GM21529 (cell line): Measurements from ENCODE around the gene BNC2.
"Not testable (repeated sequence)": the region's sequence is repeated elsewhere in the genome, so short reads cannot be mapped to it uniquely, and the experiment has no call there.

Experiments used
- ATAC-seq: cut with Tn5 transposase; IDR thresholded peaks from one replicate; pipeline ENCODE4 v1.9.1; 2021; ENCODE audit not compliant: unreplicated experiment

BNC2 gene

GRCh38 chr9:16461851-16462250 is 408.6 kb downstream of the BNC2 start:
- ATAC-seq = no peak

- no peak for ATAC-seq
These were observed 409.2 kb downstream of the BNC2 start for GRCh38 chr9:16461137-16461840.

GRCh38 chr9:16460696-16461095 is 409.8 kb downstream of the BNC2 start:
- no peak for ATAC-seq

DNA sequence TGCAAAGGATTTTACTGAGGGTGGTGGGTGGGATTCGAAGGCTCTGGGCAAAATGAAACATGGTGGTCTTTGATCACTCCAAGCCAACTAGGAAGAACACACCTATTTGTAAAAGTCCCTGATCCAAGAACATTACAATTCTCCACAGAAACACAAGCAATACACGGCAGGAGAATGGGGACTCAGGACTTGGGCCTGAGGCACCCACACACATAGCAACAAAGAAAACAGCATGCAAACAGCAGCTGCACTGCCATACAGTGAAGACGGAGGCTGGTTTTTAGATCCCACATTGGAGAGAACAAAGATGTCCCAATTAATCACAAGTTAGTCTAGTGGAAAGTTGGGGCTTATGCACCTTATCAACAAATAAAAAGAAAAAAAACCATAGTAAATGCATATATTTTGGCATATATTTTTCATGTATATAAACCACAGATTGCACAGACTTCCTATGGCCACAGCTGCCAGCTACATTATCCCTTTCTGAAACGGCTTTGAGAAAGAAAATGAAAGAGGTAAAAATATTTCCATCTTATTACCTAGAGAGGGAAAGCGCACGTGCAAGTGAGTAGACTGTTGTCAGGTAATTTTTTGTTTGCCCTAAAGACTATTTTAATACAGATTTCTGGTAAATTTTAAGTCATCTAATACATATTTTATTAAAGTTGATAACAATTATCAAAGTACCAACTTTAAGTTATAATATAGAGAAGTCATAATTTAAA is 410.9 kb downstream of the BNC2 start:
- ATAC-seq = no peak

- no peak for ATAC-seq
These were observed 411.6 kb downstream of the BNC2 start for GRCh38 chr9:16458696-16459420.

DNA sequence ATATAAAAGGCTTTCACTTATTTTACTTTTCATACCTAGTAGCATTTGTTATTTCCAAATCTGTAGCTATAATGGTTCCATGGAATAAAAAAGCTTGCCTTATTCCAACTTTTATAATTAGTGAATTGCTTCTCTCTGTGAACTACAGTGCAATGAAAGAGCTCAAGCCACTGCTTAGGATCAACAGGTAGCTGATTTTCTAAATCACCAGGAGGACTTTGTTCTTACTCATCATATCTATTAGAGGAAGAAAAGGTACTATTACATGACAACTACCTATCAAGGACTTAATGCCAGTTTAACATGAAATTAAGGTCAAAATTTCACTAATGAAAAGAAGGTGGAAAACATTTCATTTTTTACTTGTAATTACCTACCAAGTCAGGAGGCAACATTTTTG is 414.6 kb downstream of the BNC2 start:
- no peak for ATAC-seq

- ATAC-seq = no peak
These were observed 417.1 kb downstream of the BNC2 start for GRCh38 chr9:16453390-16453789.

DNA sequence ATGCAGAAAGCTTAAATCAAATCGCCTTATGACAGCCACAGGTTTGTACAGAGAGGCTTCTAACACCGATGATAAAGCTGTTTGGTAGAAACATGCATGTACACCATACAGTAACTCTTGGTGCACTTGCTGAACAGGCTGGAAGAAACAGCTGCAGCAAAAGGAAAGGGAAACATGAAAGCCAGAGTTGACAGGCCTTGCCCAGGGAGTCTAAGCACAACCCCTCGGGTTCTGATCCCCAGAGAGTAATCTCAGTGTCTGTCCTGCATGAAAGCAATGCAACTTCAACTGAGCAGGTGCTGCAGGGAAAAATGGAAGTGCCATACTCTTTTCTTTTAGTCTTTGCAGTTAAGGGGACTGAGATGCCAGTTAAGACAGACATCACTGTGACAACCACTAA is 419.9 kb downstream of the BNC2 start:
- ATAC-seq = no peak

DNA sequence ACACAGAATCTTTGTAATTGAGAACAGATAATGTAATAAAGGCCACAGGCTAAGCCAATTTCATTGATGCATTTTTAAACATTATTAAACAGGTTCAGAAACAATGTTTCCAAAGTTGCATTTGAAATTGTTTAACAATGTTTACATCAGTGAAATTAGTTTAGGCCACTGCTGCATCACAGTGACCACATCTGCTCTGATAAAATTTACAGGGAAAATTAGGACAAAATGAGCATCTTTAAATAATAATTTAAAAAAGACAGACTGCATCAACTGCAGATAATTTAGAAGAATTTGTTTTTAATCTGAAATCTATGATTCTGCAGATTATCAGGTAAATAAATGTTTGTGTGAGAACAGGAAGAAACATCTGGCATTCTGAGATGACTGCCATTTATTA is 420.4 kb downstream of the BNC2 start:
- ATAC-seq = no peak

GRCh38 chr9:16449076-16449730 is 421.3 kb downstream of the BNC2 start:
- no peak for ATAC-seq

- no peak for ATAC-seq
These were observed 422.5 kb downstream of the BNC2 start for GRCh38 chr9:16447946-16448345.

- ATAC-seq = no peak
These were observed 423.8 kb downstream of the BNC2 start for GRCh38 chr9:16446636-16447035.

GRCh38 chr9:16445141-16445920 is 425.1 kb downstream of the BNC2 start:
- no peak for ATAC-seq

DNA sequence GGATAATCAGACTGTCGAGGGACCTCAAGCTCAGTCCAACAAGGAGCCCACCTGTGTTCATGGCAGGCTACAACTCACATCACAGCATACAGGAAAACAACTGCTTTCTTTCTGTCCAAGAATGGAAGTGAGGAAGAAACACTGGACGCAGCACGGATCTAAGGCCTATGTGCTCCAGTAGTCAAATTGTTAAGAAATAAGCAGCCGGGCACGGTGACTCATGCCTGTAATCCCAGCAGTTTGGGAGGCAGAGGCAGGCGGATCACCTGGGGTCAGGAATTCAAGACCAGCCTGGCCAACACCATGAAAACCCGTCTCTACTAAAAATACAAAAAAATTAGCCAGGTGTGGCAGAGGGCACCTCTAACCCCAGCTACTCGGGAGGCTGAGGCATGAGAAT is 427.8 kb downstream of the BNC2 start:
- no peak for ATAC-seq

DNA sequence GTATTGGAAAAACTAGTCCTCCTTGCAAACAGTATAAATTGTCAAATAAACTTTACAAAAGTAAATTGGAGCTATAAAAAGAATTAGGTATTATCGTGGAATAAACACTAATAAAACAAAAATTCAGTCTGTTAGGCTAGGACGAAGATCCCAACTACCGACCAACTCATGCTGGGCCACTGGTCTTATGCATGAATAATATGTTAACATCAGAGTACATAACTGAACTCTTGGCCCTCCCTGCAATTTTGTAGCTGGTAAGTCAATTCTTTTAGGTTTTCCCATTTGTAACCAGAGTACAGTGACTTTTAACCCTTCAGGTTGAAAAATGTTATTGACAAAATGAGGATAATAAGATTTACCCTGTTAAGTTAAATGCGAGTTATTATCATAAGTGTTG is 428.7 kb downstream of the BNC2 start:
- ATAC-seq = no peak

GRCh38 chr9:16438831-16439230 is 431.6 kb downstream of the BNC2 start:
- ATAC-seq = not testable (repeated sequence)

- ATAC-seq = no peak
These were observed 433.9 kb downstream of the BNC2 start for GRCh38 chr9:16436545-16436944.

DNA sequence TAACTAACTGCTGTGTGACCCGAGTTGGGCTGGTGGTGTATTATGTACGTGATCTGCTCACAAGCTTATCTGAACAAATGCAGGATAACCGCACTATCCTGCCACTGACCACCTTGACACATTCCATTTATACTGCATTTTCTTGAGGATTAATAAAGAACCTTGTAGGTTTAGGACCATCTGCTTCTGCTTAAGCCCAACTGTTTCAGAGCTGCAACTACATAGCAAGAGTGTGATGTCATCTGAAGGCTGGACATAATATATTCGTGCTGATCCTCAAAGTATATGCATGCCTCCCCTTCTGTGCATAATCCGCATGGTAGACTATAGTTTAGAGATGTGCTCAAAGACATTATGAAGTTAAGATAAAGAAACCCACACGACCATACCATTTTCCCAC is 435.9 kb downstream of the BNC2 start:
- ATAC-seq = no peak

- no peak for ATAC-seq
These were observed 437.0 kb downstream of the BNC2 start for GRCh38 chr9:16433494-16433893.

DNA sequence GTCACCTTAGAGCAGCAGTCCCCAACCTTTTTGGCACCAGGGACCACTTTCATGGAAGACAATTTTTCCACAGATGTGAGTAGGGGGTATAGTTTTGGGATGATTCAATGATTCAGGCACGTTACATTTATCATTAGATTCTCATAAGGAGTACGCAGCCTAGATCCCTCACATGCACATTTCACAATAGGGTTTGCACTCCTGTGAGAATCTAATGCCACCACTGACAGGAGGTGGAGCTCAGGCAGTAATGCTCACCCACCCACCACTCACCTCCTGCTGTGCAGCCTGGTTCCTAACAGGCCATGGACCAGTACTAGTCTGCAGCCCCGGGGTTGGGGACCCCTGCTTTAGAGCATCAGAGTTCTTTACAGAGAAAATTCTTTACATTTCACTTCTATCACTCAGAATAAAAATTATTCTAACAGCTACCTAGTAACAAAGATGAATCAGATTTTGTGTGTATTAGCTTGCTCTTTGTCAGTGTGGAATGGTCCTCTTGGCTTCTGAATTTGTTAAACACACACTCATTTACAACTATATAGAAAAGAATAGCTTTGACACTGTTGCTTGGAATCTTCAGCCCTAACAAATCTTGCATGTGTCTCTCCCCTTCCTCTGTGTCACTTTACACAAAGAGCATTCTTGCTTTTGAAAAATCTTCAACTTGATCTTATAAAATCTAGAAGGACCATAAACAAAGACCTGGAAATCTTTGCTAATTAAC is 438.6 kb downstream of the BNC2 start:
- no peak for ATAC-seq
